T-helper 2 cell (primary cell): Measurements from ENCODE around the gene KIAA0513.

Experiments
- DNase-seq, 5 experiments: peaks; one replicate each; pipeline versions ENCODE4 v3.0.0 to v3.0.0-alpha.2; 2012 to 2022

The KIAA0513 gene

DNA sequence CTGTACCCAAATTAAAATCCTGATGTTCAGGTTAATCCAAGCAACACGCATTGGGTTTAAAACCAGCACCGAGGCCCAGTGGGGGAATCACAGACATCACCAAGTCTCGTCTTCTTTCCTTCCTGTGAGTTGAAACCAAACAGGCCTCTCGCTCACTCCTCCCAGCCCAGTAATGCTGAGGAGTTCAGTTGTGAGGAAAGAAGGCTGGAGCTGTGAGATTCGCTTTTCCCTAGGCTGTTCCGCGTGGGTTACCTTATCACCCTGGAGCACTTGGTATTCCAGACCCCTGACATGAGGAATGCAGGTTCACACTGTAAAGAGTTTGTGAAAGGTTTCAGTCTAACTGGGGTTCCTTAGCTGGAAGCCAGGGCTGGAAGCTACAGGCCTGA lies 63.9 kb downstream of the KIAA0513 start:
- no peak for DNase-seq

DNA sequence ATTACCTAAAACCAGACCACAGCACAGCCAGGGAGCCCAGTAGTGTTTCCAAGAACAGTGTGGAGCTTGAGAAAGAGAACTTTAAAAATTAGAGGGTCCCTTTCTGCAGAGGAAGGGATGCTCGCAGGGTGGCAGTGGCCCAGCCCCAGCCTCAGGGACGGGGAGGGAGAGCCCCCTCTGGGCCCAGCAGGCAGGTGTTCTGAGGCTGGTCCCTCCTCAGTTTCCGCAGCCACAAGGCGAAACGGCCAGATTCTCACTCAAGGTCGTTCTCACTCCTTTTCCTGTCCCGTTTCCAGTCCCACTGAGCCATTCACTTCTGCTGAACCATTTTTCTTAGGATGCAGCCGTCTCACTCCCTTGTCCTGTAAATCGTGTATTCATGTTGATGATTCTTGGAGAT lies 64.7 kb downstream of the KIAA0513 start:
- no peak for DNase-seq

DNA sequence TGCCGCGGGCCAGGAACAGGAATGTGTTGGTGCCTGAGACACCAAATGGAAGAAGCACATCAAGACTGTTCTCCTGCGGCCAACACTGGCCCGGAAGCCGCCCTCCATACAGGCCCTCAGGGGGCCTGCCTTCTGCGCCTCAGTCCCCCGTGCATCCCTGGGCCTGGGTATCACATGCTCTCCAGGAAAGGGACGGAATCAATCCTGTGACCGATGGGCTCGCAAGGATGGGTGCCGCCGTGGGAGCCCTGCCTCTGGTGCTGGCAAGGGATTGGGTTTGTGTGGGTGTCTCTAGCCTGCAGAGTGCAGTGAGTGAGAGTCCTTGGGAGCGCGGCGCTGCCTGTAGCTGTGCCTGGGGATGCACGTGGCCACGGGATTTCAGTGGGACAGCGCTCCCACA lies 65.3 kb downstream of the KIAA0513 start:
- DNase-seq: no peak

DNA sequence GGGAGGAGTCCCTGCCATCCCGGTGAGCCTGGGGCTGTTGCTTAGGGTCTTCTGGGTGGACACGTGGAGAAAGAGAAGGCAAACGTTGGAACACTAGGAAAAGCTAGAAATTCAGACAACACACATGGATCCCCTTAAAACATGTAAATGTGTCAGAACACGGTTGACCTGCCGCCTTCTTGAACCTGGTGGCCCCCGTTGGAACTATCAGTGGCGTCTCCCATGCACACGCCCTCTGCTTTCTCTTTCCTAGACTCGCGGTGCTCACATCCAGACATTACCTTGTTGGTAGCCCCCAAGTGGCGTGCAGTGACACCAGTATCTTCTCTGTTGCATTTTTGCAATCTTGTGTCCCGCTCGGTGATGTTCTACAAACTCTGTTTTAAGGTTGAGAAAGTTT lies 66.1 kb downstream of the KIAA0513 start:
- no peak for DNase-seq

DNA sequence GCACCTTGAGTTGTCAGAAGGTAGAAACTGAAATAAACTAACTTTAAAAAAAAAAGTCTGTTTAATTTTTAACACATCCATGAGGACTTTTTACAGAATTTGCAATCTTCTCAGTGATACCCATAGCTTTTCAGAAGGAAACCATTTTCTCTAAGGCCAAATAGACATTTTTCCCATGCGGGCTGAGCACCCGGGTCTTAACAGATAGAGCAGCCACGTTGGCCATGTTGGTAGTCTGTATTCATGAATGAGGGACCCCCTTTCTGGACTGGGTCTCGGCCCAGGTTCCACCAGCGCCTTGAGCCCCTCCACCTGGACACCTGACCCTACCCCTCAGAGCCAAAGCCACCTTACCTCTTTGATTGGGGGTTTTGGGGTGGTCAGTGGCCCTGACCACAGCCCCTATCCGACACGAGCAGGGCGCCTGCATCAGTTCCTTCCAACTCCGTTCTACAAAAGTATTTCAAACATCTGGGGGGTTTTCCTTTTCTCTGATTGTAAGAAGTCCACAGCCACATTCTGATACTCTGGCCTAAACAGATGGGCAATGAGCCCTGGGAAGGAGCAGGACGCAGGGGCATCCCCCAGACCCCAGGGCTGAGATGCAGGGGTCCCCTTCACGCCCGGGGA lies 66.7 kb downstream of the KIAA0513 start:
- no peak for DNase-seq

DNA sequence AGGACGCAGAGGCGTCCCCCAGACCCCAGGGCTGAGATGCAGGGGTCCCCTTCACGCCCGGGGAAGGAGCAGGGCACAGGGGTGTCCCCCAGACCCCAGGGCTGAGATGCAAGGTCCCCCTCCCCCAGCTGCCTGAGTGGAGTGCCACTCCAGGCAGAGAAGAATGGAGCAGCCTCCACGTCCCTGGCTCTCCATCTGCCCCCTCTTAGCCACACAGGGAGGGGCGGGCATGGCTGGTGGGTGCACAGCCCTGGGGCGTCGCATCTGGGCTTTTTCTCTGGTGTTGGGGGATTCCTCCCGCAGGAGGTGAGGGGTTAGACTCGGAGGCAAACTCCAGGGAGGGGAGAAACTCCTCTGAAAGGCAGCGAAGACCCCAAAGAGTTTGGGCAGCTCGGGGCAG lies 67.2 kb downstream of the KIAA0513 start:
- no peak for DNase-seq

DNA sequence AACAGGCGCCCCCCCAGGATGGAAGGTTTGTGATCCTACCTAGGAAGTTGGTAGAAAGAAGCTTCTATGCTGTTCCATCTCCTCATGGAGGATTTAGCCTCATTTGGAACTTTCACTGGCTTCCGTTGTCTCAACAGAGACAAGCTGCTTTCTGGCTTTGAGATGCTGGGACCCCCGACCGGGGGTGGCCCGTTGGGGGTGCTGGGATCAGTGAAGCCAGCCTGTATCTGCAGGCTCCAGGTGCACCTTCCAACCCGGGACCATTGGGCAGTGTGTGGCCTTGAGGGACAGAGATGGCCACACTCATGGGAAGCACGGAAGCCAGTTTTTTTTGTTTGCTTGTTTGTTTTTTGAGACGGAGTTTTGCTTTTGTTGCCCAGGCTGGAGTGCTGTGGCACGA lies 69.3 kb downstream of the KIAA0513 start:
- DNase-seq: no peak

DNA sequence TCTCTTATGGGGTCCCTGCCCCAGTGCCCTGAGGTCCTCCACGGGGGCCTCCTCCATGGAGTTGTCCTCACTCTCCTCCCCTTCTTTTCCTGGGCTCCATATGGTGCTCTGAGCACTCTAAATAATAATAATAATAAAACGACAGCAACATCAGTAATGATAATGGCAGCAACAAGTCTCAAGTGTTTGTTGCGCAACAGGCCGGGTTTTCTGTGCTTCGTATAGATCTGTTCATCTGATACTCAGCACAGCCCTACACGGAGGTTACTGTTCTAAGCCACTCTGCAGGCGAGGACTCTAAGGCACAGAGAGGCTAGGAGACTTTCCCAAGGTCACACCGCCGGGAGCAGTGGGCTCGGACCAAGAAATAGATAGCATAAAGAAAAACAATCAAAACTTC lies 71.0 kb downstream of the KIAA0513 start:
- DNase-seq: no peak

DNA sequence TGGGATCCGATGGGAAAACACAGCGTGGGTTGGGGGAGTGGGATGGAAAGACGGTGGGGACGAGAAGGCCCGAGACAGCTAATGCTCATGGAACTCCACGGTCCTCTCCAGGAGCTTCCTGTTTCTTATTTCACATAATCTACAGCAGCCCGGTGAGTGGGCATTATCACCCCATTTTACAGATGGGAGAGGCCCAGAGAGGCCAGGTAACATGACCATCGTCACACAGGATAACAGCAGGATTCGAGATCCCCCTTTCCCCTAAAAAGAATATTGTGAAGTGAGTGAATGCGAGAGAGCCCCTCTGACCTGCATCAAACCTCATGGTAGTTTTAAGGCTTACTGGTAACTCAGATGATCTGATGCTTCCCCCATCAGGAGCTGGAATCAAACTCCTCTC lies 72.7 kb downstream of the KIAA0513 start:
- DNase-seq: no peak

DNA sequence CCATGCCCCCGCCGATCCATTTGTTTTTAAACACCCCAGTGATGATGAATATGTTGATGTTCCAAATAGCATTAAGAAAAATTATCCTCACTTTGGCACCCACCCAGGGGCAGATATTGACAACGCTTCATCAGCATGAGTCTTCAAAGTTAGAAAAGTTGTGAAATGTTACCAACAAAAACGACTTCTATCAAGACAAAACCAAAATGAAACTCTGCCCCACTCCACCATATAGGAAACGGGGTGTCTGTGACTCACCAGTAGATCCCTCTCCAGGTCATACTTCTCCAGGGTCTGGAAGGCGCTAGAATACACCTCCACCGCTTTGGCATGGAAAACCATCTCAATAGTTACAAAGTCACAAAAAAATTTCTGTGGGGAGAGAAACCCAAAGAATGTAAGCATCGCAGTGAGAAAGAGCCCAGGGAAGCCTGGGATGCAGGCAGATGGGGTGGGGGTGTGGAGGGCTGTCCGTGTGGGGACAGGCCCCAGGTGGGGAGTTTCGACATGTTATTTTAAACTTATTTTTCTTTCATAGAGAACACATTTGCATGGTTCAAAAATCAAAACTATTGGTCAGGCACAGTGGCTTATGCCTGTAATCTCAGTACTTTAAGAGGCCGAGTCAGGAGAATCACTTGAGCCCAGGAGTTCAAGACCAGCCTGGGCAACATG lies 74.5 kb downstream of the KIAA0513 start:
- no peak for DNase-seq

DNA sequence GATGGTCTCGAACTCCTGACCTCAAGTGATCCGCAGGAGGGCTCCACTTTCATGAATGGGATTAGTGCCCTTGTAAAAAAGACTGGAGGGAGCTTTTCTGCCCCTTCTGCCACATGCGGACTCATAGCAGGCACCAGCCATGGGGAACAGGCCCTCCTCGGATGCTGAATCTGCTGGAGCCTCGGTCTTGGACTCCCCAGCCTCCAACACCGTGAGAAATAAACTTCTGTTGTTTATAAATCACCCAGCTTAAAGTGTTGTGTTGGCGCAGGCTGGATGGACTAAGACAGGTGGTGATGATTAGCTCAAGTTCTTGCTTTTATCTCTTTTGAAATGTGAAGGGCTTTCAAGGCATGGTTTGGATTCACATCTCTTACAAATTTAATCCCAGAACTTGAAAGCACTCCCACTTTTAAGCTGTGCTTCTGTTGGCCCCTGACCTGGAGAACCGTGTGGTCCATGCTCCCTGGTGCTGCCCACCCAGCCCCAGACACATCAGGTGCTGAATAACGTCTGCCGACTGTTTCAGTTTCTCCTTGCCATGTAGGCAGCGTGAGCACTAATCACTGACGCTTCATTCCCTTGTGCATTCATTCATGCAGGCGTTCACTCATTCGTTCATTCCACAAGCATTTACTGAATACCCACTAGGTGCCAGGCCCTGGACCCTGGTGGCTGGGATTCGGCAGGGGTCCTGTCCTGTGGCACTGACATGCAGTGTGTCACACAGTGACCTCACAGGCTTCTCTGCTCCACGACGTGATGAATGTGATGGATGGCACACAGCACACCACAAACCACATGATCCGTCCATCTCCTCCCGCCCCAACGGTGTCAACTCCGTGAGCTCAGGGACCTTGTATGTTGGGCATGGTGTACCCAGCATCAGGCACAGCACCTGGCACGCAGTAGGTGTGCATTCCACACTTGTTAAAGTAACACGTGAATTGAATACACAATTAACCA lies 75.8 kb downstream of the KIAA0513 start:
- DNase-seq: no peak

DNA sequence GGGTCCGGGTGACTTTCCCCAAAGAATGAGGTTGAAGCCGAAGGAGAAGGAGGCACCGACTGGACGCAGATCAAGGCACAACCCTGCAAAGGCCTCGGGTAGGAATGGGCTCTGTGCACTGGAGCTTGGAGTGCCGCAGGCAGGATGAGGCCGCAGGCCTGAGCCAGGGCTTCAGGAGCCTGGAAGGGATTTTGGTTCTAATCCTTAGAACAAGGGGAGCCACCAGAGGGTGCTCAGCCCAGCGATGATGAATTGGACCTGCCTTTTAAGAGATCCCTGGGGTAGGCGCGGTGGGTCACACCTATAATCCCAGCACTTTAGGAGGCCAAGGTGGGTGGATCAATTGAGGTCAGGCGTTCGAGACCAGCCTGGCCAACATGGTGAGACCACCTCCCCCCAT lies 76.6 kb downstream of the KIAA0513 start:
- no peak for DNase-seq

DNA sequence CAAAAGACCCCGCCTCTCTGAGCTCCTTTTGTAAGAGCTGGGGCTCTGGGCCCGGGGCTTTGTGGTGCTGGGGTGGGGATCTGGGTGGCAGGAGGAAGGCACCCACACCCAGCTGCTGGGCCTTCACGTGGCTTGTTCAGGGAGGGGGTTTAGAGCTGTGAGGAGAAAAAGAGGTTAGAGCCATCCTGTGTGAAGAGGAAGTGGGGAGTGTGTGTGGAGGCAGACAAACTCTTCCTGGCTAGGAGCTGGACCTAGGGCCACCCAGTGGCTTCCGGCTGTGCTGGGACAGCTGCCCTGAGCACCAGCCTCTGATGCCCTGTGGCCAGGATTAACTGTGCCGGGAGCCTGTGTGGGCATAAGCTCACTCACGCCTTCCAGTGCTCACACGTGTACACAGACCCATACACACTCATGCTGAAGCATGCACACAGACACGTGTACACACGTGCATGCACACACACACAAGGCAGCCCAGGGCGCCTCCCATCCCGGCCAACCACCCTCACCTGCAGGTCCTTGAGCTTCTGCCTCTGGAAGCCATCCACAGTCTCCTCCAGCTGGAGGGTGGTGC lies 77.3 kb downstream of the KIAA0513 start:
- DNase-seq: peak in 1 of 5 experiments; percentile 72

DNA sequence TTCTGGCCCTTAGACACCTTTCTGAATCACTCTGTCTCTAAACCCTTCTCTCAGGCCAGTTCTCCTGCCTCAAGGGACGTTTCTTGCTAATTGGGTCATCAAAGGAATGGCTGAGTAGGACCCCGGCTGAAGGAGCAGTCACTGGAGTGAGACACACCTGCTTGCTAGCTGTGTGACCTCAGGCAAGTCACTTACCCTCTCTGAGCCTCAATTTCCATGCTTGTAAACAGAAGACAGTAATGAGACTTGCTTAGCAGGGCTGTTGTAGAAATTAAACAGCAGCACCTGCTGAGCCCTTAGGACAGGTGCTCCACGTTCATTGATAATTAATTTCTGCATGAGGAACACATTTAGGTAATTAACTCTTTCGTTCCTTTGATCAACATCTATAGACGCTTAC lies 77.9 kb downstream of the KIAA0513 start:
- DNase-seq: no peak

DNA sequence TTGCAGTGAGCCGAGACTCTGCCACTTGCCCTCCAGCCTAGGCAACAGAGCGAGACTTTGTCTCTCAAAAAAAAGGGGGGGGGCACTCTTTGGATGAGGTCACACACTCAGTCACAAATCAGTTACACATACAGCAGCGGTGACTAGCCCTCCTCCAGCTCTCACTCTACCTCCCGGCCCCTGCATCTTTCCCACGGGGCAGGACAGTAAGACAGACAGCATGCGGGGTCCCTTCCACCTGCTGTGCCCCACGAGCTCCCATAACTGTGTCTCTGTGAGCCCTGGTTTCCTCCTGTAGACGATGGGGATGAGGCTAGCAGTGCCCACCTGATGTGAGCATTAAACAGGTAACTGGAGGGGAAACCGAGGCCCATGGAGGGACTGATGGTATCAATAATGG lies 79.5 kb downstream of the KIAA0513 start:
- no peak for DNase-seq

DNA sequence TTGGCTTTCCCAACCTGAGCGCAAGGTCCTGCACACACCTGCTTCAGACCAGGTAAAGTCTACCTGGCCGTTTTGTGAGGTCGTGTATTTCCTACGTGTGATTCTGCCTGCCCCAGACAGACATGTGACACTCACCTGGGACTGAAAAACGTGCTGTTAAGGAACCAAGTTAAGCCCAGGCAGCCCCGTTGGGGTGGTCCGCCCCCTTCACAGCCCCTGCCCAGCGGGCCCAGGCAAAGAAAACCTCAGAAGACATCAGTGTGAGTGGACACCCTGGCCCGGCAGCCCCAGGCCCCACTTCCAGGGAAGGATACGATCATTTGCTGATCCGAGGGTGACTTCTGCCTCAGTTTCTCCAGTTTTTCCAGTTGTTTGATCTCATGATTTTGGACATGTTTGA lies 79.9 kb downstream of the KIAA0513 start:
- no peak for DNase-seq

DNA sequence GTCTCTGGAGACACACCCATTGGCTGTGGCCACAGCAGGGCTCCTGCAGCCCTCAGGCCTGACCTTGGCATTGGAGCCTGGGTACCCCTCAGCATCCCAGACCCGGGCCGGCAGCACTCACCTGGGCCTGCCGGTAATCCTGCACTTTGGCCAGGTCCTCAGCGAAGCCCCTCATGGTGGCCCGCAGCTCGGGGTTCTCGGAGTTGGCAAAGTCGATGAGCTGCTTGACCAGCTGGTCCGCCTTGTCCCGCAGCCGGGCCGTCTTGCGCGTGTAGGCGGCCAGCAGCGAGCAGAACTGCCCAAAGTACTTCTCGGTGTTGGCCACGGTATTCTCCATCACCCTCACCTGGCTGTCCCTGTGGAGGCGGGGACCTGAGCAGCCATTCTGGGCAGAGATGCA lies 82.5 kb downstream of the KIAA0513 start:
- no peak for DNase-seq

DNA sequence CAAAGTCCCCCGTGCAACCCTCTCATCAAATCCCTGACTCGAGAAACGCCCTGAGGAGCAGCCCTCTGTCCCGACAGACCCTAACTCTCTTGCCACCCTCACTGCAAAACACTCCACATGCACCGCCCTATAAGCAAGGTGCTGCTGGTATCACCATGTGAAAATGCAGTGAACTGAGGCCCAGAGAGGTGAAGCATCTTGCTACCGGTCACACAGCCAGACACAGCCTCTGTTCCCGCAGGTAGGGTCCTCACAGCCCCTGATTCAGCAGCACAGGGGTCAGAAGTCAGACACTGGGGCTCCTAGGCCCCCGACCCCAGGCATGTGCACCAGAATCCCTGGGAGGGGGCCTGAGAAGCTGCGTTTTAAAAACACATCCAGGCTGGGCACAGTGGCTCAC lies 83.6 kb downstream of the KIAA0513 start:
- DNase-seq: no peak

DNA sequence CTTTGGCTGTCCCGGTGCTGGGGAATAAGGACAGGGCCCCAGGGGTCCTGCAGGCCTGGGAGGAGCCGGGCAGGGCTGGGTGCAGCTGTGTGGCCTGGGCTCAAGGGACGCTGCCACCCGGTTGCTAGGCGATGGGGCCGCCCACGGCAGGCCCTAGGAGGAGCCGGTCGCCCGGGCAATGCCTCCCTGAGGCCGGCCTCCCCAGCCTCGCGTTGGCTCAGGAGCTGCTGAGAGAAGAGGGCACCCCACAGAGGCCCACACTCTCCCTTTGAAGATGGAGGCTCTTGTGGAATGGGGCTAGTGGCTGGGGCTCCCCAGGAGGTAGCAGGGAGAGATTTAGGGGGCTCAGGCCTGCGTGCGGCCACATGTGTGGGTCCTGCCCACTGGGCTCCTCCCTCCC lies 84.8 kb downstream of the KIAA0513 start, which contains the start of gene CIBAR2:
TSS of gene CIBAR2 (minus strand) at position 109 of the 400 bp plus-strand sequence. CDS start 120 bp downstream, outside the sequence.
- no peak for DNase-seq

DNA sequence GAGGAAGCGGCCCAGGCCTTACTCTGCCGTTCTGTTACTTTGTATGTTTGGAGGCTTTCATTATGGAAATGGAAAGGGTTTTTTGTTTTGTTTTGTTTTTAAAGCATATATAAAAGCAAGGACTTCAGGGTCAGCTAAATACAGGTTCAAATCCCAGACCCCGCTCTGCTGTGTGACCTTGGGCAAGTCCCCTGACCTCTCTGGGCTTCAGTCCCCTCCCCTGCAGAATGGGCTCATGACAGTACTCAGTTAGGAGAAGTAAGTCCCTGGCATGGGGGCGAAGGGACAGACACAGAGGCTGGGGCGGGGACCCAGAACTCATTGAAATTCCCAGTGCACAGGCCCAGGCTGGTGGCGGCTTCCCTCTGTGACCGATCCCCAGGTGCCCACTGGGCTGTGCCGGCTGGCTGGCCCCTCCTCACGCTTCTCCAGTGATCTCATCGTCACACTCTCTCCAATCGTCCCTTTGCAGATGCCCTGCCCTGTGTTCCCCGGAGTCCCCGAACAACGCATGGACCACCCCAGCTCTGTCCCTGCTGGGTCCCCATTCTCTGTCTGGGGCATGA lies 85.7 kb downstream of the KIAA0513 start:
- no peak for DNase-seq

DNA sequence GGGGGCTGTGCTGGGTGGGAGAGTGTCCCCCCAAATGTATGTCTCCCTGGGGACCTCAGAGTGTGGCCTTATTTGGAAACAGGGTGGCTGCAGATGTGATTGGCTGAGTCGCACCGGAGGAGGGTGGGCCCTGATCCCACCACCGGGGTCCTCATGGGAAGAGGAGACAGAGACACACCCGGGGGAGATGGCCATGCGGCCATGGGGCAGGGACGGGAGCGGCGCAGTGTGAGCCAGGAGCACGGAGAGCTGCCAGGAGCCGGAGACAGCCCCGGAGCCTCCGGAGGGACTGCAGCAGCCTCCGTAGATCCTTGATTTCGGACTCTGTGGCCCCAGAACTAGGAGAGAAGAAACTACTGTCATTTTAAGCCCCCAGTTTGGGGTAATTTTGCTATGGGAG lies 86.3 kb downstream of the KIAA0513 start:
- DNase-seq: no peak

DNA sequence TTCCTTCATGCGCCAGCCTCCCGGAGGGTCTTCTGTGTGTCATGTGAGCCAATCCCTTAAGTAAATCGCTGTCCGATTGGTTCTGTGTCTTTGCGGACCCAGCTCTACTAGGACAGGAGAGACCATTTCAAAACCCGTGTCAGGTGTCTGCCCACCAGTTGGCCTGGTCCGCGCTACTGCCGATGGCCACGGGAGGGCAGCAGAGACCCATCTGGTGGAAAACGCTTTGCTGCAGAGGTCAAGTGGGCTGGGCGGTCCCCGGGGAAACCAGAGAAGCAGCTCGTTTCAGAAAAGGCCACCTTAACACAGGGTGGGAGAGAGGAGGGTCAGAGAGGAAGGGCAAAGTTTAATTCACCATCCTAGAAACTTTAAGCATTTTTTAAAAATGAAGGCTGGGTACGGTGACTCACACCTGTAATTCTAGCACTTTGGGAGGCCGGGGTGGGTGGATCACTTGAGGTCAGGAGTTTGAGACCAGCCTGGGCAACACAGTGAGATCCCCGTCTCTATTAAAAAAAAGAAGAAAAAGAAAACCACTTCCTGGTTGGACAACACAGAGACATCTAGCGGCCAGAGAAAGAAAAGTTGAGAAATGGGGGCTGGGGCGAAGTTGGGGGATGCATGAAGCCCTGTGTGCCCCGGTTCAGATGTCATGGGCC lies 87.4 kb downstream of the KIAA0513 start:
- DNase-seq: peak; percentile 47 to 83 (median 52)
